EH (cell line): ENCODE measurements around the gene TSPAN18.
A peak's percentile ranks its signal among the peaks of the same experiment; 100 is the strongest.

Experiments
- DNase-seq: peaks from one replicate; pipeline ENCODE4 v3.0.0-alpha.2; 2015; ENCODE audit warnings: low read depth

TSPAN18 gene

DNA sequence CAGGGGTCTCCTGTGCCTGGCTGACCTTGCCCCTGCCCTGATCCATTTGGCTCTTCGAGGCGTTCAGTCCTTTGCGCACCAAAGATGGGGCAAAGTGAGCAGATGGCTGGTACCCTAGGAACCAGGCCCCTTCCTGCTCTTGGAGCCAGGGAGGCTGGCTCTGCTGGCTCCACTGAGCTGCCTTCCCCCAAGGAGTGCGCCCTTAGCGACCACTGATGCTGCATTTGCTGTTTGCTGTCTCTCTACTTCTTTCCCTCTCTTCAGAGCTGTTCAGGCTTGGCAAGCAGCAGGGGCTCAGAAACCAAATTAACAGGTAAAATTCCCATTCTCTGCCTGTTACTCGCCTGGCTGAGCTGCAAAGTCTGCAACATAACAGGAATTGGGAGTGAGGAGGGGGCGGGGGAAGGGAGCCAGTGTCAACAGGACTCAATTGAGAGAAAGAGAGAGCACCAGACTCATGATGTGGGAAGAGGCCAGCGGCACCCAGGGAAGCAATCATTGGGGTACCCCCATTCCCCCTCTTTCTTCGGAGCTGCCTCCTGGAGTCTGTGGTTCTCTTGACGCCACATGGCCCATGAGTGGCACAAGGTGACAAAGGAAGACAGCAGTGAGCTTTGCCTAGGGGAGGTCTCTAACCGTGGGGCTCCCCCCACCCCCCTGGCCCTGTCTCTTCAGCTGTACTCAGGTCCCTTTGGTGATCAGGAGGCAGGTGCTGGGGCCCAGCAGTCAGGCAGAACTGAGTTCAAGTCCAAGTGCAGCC is 121.6 kb downstream of the TSPAN18 start:
- DNase-seq = no peak

DNA sequence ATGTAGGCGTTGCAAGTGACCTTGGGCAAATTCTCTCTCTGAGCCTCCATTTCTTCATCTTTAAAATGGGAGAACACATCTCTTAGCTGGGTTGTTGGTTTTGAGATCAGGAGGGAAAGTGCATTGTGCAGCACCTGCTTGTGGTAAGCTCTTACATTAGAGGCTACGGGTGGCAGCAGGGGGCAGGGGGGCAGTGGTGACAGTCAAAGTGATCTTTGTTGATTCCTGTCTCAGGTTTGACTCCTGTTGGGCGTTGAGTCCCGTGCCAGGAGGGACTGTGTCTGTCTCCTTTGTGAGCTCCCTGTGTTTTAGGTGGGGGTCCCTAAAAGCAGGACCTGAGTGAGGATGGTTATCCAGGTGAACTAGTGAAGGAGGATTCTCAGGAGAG is 122.2 kb downstream of the TSPAN18 start:
- no peak for DNase-seq

DNA sequence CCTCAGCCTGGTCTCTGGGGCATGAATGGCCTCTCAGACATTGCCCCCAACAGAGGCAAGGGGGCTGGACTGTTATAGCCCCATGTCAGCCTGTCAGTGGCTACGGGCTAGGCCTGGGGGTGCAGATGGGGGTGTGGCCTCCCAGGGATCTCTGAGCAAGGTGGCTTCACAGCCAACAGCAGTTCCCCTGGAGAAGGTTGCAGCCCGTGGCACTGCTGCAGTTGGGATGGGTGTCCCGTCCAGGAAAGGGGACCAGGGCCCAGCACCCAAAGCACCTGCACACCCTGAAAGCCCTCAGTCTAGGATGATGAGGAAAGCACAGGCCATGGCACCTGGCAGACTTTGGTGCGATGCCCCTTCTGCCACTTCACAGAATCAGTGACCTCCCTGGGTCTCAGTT is 122.7 kb downstream of the TSPAN18 start:
- no peak for DNase-seq

DNA sequence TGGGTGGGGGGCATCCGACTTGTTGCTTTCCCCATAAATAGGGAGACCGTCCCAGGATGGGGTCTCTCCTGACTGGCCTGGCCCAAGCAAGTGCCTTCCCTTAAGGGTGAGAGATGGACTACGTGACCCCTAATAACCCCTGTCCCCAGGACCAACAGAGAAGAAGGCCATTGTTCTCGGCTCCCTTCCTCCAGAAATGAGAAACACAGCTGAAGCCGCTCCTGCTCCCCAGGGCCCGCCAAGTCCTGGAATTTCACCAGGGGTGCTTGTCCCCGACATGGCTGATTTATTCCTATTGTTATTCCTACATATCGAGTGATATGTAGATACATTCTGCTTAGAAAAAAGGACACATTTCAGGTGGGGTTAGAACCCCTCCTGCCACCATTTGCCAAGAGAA is 123.2 kb downstream of the TSPAN18 start:
- no peak for DNase-seq

DNA sequence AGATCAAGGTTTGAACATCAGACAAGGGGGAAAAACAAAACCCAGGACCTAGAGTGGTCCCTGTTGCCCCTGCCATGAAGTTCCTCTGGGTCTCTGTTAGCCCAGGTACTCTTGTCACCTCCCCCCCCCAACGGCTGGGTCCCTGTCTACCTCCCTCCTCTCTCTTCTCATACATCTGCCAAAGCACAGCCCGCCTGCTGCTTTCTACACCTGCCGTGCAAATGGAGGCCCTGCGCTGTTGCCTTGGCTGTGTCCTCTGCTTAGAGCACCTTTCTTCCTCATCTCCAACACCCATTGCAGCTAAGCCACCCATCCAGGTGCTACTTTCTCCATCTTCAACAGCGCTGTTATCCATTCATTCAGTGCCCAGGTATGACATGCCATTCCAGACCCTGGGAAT is 124.7 kb downstream of the TSPAN18 start:
- DNase-seq = no peak

DNA sequence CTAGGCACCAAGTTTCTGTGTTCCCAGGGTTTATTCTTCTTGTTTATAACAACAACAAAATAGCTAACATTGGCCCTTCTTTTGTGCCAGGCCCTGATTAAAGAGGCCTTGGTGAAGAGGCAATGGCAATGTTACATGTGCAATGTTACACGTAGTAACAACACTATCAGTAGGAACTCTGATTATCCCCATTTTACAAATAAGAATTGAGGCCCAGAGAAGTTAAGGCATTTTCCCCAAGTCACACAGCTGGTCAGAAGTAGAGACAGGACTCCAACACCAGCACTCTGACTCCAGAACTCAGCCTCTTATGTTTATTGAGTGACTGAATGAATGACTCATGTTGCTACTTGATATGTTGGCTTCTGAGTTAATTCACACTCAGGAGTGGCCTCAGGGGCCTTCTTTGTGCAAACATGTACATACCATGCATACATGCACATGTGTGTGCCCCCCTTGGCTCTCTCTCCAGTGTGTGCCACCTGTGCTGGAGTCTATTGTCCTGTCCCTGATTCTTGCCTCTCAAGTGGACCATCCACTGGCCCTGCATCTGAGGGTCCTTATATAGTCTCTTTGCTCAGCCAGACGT is 125.5 kb downstream of the TSPAN18 start:
- DNase-seq = peak; percentile 27

DNA sequence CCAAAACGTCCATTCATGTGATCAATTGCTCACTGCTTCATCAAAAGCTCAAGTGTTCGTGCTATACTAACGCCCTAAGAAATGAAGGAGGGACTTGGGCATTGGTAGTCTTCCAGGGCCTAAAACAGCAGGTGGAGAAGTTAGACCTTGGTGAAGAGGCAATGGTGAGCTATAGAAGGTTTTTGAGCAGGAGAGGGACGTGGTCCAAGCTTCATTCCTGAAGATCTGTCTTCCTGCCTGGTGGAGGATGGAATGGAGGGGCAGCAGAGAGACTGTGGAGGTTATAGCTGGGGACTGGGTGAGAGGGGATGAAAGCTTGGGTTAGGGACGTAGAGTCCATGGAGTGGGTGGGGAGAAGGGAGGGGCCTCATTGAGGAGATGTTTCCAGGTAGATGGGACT is 126.2 kb downstream of the TSPAN18 start:
- DNase-seq = no peak

DNA sequence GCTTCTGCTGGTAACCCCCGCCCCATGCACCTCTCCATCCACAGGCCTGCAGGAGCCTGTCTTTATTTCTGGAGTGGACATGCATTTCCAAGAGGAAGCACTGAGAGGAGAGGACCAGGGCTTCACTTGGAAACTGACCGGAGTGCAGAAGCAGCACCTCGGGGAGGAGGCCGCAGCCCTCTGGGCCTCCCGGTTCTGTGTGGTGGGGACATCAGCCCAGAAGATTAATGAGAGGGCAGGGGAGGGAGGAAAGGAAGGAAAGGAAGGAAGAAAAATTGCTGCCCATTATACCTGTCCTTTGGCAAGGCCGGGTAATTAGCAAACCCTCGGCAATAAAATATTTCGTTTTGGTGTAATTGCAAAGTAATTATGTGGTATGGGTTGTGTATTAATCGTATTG is 126.9 kb downstream of the TSPAN18 start:
- DNase-seq = no peak

DNA sequence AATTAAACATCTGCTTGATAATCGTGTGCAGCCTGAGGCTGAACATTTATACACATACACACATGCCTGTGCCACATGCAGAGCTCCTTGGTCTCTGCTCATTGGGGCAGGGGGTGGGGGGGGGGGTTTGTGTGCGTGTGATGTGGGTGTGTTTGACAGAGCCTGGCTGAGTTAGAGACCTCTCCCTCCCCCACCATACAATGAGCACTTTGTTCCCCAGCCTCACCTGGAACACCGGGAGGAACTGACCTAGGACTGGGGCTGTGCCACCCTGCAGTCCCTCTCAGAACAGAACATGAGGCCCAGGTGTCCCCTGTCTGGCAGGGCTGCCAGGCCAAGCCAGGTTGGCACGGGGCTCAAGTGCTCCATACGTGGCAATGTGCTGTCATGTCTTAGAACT is 127.3 kb downstream of the TSPAN18 start:
- no peak for DNase-seq

DNA sequence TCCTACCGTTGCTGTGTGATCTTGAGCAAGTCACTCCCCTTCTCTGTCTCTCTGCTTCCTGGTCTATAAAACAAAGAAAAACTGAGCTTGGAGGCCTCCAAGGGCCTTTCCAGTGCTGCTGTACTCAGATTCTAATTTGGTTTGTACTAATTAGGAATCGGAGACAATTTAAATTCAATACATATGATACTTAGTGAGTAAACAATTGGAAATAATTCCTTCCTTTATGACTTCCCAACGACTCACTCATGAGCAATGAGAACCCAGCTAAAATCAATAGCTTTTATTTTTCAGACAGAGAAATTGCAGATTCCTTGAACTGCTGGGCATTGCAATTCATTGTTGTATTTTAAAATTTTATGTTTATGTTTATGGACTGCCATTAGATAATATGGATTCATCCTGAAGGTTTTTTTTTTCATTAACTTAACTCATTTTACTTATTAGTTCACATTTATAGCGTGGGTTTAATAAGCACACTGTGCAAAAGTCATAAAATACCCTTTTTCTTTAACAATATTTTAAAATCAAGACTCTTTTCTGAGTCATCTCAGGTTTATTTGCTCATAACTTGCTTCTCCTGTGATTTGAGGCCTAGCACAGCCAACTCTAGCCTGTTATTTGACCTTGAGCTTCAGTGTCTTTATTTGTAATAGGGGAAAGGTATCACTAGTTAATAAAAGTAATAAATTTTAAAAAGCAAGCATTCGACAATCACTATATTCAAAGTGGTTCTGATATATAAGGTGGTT is 128.2 kb downstream of the TSPAN18 start:
- no peak for DNase-seq

DNA sequence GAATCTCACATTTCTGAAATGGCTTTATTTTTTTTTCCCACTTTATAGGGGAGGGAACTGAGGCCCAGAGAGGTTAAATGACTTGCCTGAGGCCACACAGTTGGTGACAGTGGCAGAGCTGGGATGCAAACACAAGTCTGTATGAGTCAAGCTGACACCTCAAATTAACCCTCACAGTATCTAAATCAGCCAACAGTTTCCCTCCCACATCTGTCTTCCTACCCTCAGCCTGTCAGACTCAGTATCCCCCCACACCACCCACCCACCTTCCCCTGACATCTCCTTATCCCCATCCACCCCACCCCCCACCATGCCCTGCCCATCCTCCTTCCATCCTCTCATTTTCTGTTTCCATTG is 128.7 kb downstream of the TSPAN18 start:
- peak; percentile 18 for DNase-seq

DNA sequence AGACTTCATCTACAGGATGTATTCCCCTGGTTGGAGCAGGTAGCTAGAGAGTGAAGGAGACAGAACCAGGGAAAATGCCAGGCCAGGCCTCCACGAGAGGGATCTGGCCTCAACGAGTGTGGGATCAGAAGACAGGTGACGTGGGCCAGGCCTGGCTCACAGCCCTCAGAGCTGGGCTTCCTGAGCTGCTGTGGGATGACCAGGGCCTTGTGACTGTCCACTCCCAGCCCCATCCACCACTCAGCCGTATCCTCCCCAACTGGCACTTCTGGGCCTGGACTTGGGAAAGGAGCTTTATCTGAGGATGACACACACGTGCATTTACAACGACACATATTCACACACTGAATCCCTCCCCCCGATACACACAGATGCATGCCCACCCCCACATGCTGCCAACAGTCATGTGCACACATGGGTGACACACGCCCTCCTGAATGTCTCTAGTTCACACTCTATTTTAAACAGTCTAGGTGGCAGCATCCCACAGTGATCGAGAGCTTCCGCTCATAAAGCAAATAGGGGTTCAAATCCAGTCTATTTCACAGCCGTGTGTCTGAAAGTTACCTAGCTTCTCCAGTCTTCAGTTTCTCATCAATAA is 130.8 kb downstream of the TSPAN18 start:
- DNase-seq = no peak

DNA sequence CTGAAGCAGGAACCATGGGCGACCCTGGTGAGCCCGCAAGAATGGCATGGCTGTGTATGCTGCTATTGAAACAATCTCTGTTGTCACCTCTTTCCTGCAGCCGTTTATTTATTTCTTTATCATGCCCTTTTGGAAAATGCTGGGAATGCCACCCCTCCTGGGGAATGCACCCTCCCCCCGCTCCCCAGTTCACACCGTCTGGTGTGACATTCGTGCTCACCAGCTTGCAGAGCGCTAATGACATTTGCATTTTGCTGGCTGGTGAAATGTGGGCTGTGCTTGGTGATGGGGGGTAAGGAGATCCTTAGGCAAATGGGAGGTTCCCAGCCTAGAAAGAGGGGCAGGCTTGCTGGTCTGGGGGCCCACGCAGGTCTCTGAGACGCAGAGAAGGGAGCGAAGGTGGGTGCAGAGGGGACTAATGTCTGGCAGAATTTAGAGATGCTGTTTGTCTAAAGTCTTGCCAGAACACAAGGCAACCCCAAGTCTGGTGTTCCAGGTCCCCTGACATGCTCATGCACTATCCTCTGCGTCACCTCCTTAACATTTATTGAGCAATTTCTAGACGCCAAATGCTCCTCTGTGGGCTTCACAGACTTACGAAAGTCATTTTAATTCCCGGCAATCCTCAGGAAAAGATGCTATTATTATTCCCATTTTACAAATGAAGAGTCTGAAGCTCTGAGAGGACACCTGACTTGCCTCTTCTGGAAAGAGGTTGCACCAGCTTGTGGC is 132.2 kb downstream of the TSPAN18 start:
- no peak for DNase-seq

DNA sequence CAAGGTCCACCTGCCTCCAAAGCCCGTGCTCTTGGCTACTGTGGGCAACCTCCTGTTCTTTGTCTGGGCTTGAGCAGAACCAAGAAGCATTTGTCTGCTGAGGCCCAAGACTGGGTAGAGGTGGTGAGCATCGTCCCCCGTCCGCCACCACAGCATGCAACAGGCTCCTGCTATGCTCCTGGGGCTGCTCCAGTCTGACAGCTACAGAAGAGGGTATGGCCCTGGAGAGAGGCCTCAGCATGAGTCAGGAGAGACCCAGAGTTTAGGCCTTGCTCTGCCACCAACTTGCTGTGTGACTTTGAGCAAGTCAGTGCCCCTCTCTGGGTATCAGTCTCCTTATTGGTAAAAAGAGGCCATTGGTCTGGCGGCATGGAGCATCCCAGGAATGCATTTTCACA is 132.8 kb downstream of the TSPAN18 start:
- DNase-seq = no peak

DNA sequence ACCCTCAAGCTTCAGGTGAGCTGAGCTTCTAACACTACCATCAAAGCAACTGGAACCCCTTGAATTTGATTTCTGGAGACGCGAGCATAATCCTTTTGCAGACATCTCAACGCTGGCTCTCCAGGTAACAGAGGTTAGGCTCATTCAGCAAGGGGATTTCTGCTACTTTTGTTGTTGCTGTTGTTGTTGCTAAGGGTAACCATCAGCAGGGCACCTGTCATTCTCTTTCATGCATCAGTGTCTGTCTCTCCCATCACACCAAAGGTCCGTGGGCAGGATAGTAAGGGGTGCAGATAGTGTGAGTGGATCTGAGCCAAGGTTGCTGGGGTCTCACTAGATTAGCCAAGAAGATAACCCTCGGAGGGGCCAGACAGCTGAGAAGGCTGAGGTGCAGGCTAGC is 133.6 kb downstream of the TSPAN18 start:
- no peak for DNase-seq

DNA sequence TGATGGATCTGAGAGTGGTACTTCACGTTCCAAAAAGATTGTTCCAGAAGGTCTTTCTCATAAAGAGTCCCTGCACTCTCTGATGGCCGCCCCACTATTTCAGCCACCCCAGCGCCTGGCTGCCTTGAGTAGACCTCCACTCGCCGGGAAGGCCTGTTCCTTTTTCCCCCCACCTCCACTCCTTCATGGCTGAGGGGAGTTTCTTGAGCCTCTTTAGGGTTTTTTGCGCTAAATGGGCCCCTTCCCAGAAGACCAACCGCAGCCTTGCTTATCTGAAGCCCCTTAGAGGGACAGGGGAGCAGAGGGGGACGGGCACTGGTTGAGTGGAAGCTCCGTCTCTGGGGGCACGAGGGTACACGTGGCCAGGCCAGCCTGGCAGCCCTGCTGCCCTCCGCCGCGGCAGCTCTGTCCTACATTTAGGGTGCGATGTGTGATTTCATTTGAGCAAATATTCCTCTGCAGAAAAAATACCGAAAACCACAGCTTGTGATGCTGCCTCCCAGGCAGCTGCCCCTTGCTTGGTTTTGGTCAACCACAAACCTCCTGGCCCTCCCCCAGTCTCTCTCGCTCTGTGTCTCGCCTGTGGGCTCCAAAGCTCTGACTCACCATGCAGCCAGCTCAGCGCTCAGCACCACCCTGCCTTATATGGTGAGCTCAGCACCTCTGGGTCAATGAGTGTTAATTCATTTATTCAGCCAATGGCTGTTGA is 135.2 kb downstream of the TSPAN18 start:
- peak; percentile 99 for DNase-seq

DNA sequence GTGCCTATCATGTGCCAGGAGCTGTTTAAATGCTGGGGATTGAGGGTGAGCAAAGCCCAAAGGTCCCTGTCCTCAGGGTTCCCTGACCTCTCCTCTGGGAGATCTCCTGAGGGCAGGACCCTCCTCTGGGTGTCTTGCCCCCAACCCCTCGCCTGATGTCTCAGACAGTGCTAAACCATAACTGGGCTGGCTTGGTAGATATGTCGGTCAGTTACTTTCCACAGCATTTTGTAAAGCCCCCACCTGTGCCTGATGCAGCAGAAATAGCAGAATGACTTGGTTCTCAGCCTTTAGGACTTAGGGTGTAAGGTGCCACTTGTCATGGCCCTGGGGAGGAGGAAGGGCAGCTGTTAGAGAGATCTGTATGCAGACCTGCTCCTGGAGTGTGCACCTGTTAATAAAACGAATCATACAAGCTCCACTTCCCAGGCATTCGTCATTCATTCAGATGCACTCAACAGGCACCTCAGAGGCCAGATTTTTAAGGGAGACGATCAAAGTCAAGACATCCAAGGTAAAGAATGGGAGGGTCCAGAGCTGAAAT is 135.9 kb downstream of the TSPAN18 start:
- no peak for DNase-seq

DNA sequence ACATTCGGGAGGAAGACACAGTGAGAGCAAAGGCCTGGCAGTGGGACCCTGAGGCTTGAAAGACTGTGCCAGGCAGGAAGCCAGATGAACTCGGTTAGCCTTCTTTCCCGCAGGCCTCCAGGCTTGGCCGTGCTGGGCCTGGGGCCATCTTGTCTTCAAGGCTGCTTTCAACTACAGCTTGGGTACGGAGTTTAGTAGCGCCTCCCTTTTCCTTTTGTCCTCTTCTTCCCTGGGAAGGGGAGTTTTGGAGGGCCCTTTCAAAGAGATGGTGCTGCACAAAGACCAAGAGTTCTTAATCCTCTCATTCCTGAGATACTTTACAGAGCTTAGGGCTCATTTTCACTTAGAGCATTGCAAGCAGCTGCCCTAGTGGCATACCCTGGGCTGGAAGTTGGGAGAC is 136.5 kb downstream of the TSPAN18 start:
- DNase-seq = peak; percentile 13

DNA sequence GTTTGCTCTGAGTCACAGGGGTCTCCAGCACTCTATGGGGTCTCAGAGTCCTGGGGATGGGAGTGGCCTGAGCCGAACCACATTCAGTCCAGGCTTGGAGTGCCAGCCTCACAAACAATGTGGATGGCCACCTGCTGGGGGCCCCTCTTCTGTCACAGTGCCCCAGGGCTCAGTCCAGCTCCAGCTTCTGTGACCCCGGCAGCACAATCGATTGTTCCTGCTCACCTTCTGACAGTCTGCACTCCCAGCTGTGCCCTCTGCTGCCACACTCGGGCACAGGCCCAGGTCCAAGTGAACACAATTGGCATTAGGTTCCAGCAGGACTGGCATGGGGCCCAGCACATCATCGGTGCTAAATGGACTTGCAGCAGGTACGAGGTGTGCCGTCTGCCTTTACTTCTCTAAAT is 139.1 kb downstream of the TSPAN18 start:
- DNase-seq = no peak

DNA sequence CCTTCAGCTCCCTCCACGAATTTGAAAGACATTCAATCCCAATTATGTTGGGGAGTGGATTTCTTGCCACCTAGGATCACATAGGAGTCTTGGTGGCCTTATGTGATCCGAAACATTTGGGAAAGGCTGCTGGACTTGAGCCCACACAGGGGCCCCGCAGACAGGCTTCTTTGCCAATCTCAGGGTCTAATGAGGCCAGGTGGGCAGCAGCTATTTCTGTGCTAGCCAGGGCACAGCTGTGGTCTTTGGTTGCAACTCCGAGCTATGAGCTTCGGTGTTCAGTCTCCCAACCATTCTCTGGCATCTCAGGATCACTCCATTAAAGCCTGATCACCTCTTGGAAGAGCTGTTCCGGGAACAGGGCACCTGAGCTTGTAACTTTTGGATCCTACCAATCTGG is 139.5 kb downstream of the TSPAN18 start:
- DNase-seq = no peak

DNA sequence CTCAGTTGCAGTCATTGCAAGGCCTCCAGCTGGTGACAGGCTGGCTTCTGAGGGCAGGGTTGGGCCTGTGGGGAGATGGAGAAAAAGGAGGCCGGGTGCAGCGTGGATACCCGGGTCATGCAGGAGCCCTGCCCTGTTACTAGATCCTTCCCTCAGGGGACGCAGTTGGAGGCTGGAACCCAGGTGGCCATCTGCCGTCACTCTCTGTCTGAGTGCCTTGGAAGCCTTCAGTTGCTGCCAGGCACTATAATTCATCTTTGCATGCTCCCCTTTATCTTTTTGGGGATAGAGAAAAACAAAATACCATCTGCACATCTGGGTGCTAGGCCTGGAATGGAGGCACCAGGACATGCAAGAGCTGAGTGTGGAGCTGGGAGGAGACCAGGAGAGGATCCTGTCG is 141.3 kb downstream of the TSPAN18 start:
- DNase-seq = no peak
